Motor neuron (in vitro differentiated cells): ENCODE results near the gene UROS. TPM values are rescaled to one million over a fixed set of nuclear protein-coding genes. Genes with fewer than 3 reads are reported as not detected.

Experiments used
- ATAC-seq, 8 experiments: fragments of 200-7000 bp; cut with Tn5 transposase; replicated peaks in 6 of 8; 2 replicates each; pipeline ENCODE4 v1.8.0; 2021; ENCODE audit warnings: mild to moderate bottlenecking in 8 of 8, moderate library complexity in 8 of 8
- H3K27ac ChIP-seq, 2 donors: fragments of 250-450 bp; sonication (Bioruptor Pico); 2 replicates each; pipeline ENCODE4 v1.9.0; 2021; ENCODE audit warnings: antibody characterized with exemption in 2 of 2, mild to moderate bottlenecking in 2 of 2, moderate library complexity in 1 of 2
- H3K4me1 ChIP-seq, 2 donors: fragments of 250-450 bp; sonication (Bioruptor Pico); replicated peaks in 1 of 2; 2 replicates each; pipeline ENCODE4 v1.6.1; 2021; ENCODE audit warnings: antibody characterized with exemption in 2 of 2, mild to moderate bottlenecking in 2 of 2, moderate library complexity in 1 of 2
- H3K4me3 ChIP-seq, 5 donors: fragments of 250-450 bp; sonication (Bioruptor Pico); 2 replicates each; pipeline ENCODE4 v1.9.0; 2021; ENCODE audit warnings: antibody characterized with exemption in 5 of 5, mild to moderate bottlenecking in 5 of 5, moderate library complexity in 4 of 5
- WGBS, 10 experiments: fragments of 450-650 bp; shearing (Covaris generic); methylation state at CpG; one replicate each; pipeline ENCODE4 v1.0.0; 2022; 5-methylcytosine and 5-hydroxymethylcytosine counted together
- in situ Hi-C, 9 experiments: fragments of 400-800 bp; cut with MboI; loops; one replicate each; pipeline ENCODE4 v1.15.0; 2021; ENCODE audit warnings: low sequenced_read_pairs in 9 of 9, low pct_unique_long_range_greater_than_20kb in 2 of 9; ENCODE audit not compliant: unreplicated experiment in 9 of 9
- total RNA-seq, 8 experiments: library from RNA; unstranded; fragments of 300-600 nt; gene quantifications; 2 replicates each; pipeline versions ENCODE4 v1.2.3 to v1.2.4, GENCODE V29; 2022

Gene UROS
- total RNA-seq, 8 experiments from 2014 or later = 35.5 to 101 (median 65.9) TPM

- Histone ChIP-seq H3K4me1 (peaks cover 14 to 52% of the 10 kb centered on the region in 2 donors), H3K27ac (no peak overlapping the region), H3K4me3 (no peak overlapping the region)
- WGBS, 10 experiments = 75 to 100% (median 94%) methylated on average over 1 to 2 of the region's 2 CpGs; no CpG with 5 or more reads in 4 of the 10 experiments
- no peak for ATAC-seq
- in situ Hi-C loops = no loop called here
Measured at GRCh38 chr10:125848371-125848770, 25.3 kb upstream of the UROS start.

DNA sequence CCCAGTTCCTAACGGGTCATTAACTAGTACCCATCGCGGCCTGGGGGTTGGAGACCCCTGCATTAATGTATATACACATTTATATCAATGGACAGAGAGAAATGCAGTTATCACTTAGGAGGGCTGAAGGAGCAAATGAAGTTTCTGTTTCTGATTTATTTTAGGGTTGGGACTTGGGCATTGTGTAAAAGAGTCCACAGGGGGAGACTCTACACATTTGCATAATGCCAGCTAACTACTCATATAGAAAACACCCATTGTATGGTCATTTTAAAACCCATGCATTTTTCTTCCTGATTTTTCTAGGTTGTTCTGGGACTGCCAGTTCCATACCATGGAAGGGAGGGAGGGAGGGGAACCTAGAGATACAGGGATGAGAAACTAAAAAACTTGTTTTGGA is 23.8 kb upstream of the UROS start:
- 80 to 92% (median 84%) methylated on average over 1 to 3 of the region's 3 CpGs; no CpG with 5 or more reads in 4 of the 10 experiments for WGBS, 10 experiments
- in situ Hi-C loops = no loop called here
- no peak overlapping the region for H3K4me3 ChIP-seq
- no peak for ATAC-seq
- H3K27ac ChIP-seq = no peak overlapping the region
- H3K4me1 ChIP-seq = peaks cover 14 to 54% of the 10 kb centered on the region in 2 donors

DNA sequence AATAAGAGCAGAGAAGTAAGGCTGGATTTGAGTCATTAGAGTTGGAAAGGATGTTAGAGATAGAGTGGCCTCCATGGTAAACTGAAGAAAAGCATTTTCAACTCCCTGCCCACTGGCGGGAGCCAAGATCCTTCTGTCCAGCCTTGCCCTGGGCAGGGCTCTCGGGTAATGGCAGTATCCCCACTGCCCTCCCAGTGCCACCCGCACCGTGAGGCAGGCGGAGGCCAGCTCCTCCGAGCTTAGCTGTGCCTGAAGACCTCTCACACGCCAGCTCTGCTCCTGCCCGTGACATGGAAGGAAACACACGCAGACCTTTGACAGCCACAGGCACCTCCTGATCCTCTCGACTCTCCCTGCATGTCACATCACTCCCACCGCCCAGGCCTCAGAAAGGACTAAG is 22.6 kb upstream of the UROS start:
- ATAC-seq = no peak
- no peak overlapping the region for H3K4me3 ChIP-seq
- WGBS, 10 experiments = 59 to 100% (median 86%) methylated on average over 1 to 7 of the region's 11 CpGs; no CpG with 5 or more reads in 6 of the 10 experiments
- H3K27ac ChIP-seq = peak overlapping the region in 1 of 2 donors; percentile 77
- peaks cover 14 to 52% of the 10 kb centered on the region in 2 donors for H3K4me1 ChIP-seq
- in situ Hi-C loops = no loop called here

- WGBS, 10 experiments = 50 to 94% (median 63%) methylated on average over 2 to 5 of the region's 7 CpGs; no CpG with 5 or more reads in 5 of the 10 experiments
- ATAC-seq = peak in 5 of 8 experiments; percentile 65 to 95 (median 92)
- Histone ChIP-seq H3K27ac (peak overlapping the region; percentile 48 to 77), H3K4me1 (peaks cover 14 to 52% of the 10 kb centered on the region in 2 donors), H3K4me3 (no peak overlapping the region)
- in situ Hi-C loops = no loop called here
Measured at GRCh38 chr10:125844751-125845221, 21.7 kb upstream of the UROS start.

- in situ Hi-C loops = no loop called here
- Histone ChIP-seq H3K4me1 (peaks cover 14 to 52% of the 10 kb centered on the region in 2 donors), H3K27ac (peak overlapping the region in 1 of 2 donors; percentile 77), H3K4me3 (no peak overlapping the region)
- WGBS, 10 experiments = 45 to 100% (median 89%) methylated on average over 2 to 9 of the region's 9 CpGs; no CpG with 5 or more reads in 2 of the 10 experiments
- ATAC-seq = peak in 1 of 8 experiments; percentile 45
Measured at GRCh38 chr10:125843603-125844329, 20.7 kb upstream of the UROS start.

- peak in 3 of 8 experiments; percentile 9 to 71 (median 37) for ATAC-seq
- WGBS, 10 experiments = 58 to 100% (median 92%) methylated on average over 1 to 3 of the region's 3 CpGs; no CpG with 5 or more reads in 3 of the 10 experiments
- in situ Hi-C loops = no loop called here
- Histone ChIP-seq H3K4me3 (no peak overlapping the region), H3K4me1 (peaks cover 14 to 38% of the 10 kb centered on the region in 2 donors), H3K27ac (no peak overlapping the region)
Measured at GRCh38 chr10:125840955-125841354, 17.9 kb upstream of the UROS start.

GRCh38 chr10:125840406-125840805 is 17.3 kb upstream of the UROS start:
- ATAC-seq = no peak
- Histone ChIP-seq H3K4me1 (peaks cover 14 to 33% of the 10 kb centered on the region in 2 donors), H3K4me3 (no peak overlapping the region), H3K27ac (no peak overlapping the region)
- in situ Hi-C loops = no loop called here
- 89 to 100% (median 99%) methylated on average over 1 to 5 of the region's 9 CpGs; no CpG with 5 or more reads in 4 of the 10 experiments for WGBS, 10 experiments

DNA sequence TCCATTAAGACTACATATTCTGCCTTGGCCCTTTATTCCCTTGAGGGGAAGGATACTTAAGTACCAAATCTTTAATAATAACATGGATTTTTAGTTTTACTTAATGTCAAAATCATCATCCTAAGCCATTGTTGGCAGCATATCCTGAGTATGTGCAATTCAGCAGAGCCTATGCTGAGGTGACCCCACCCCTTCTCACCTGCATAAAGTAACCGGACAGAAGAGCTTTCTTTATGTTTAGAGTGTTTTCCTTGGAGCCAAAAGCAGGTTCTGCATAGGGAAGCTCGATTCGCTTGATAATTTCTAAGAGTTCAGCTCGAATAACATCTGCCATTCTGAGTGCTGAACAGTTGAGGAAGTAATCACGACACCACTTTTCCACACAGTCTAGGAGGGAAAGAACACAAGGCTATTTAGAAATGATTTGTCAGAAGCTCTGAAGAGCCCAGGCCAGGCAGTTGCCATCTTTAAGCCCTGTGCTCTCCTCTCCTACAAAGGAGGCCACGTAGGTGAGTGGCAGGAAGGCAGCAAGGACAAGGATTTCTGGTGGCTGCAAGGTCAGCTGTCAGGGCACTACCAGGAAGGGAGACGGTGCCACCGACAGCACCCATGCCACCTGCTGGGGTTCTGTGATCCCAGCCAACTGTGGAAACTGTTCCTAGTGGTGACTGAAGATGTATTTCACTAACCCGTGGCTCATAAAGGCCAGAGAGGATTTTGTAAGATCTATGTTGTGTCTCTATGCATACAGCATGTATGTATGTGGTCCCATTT is 15.9 kb upstream of the UROS start:
- WGBS, 10 experiments = 66 to 98% (median 92%) methylated on average over 3 to 8 of the region's 9 CpGs; no CpG with 5 or more reads in 3 of the 10 experiments
- in situ Hi-C loops = no loop called here

GRCh38 chr10:125836746-125837145 is 13.7 kb upstream of the UROS start:
- H3K27ac ChIP-seq = no peak overlapping the region
- WGBS, 10 experiments = 66 to 100% (median 95%) methylated on average over 1 to 2 of the region's 2 CpGs; no CpG with 5 or more reads in 2 of the 10 experiments
- H3K4me1 ChIP-seq = no peaks in the 10 kb centered on the region
- H3K4me3 ChIP-seq = no peak overlapping the region
- no peak for ATAC-seq
- in situ Hi-C loops = no loop called here

More for the DNA sequence above, 15.9 kb upstream of the UROS start:
- Histone ChIP-seq H3K4me3 (no peak overlapping the region), H3K27ac (no peak overlapping the region), H3K4me1 (peaks cover 5 to 19% of the 10 kb centered on the region in 2 donors)
- peak in 3 of 8 experiments; percentile 39 to 64 (median 55) for ATAC-seq

- in situ Hi-C loops = no loop called here
- no peak for ATAC-seq
- 83 to 100% (median 96%) methylated on average over 2 to 5 of the region's 5 CpGs; no CpG with 5 or more reads in 2 of the 10 experiments for WGBS, 10 experiments
Measured at GRCh38 chr10:125828311-125828710, 5.3 kb upstream of the UROS start.

DNA sequence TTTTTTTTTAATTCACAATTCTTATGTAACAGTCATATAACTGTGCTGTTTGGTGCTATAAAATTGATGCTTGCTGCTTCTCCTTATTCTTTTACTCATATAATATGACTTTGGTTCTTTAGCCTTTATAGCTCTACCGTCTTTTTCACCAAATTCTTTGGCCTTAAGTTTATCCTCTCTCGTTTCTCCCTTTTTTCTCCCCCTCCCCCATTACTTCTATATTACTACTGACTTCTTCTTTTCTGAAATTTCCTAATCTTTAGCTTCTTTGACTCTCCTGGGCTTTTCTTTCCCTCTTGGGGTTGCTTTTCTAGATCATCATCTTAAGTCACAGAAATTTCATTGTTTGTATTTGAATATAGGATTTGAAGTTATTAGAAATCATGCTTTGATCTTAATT is 4.1 kb upstream of the UROS start:
- in situ Hi-C loops = no loop called here
- no peak overlapping the region for H3K27ac ChIP-seq
- no peak for ATAC-seq
- H3K4me3 ChIP-seq = no peak overlapping the region
- WGBS, 10 experiments = 33 to 100% (median 92%) methylated on average over 1 to 2 of the region's 2 CpGs; no CpG with 5 or more reads in 1 of the 10 experiments
- peaks cover 10 to 13% of the 10 kb centered on the region in 2 donors for H3K4me1 ChIP-seq

More at GRCh38 chr10:125828311-125828710, 5.3 kb upstream of the UROS start:
- peaks cover 8 to 10% of the 10 kb centered on the region in 2 donors for H3K4me1 ChIP-seq
- H3K27ac ChIP-seq = no peak overlapping the region
- H3K4me3 ChIP-seq = no peak overlapping the region

DNA sequence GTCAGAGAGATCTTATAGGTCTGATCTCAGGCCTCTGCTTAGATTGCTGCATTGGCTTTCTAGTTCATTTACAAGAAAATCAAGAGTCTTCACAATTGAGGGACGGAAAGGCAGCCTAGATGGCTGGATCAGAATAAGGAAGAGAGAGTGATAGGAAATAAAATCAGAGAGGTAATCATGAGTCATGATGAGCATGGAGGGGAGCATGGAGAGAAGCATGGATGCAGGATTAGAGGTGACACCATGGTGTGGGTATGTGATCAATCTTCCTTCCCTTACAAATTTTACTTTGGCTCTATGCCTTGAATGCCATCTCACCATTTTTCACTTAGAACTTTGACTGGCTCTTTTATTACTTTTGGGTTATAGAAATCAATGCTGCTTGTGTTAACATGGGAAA is 1.7 kb upstream of the UROS start:
- in situ Hi-C loops = no loop called here
- Histone ChIP-seq H3K4me3 (peak overlapping the region; percentile 6 to 94 (median 88)), H3K27ac (no peak overlapping the region), H3K4me1 (peaks cover 14 to 15% of the 10 kb centered on the region in 2 donors)
- no peak for ATAC-seq
- WGBS, 10 experiments = 13 to 89% (median 55%) methylated on average over 1 of the region's 1 CpG; no CpG with 5 or more reads in 2 of the 10 experiments
